ENCODE data around the gene OIP5. TPM values are rescaled to one million over a fixed set of nuclear protein-coding genes. Genes with fewer than 3 reads are reported as not detected.

Gene OIP5
- total RNA-seq, 1 experiment from 2014 or later = 40.3 TPM

DNA sequence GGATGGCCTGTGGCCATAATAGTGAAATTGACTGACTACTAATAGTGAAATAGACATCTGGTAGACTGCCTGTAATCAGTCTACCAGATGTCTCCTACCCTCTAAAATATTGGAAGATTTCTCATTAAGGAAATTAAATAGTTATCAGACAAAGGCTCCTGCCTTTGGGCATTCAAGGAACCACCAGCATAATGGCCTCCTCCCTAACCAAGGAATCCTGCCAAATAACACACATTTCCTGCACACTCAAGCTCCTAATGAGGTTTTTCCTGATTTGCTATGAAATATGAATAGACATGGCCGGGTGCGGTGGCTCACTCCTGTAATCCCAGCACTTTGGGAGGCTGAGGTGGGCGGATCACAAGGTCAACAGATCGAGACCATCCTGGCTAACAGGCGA lies 14.8 kb upstream of the OIP5 start:
- intact Hi-C loops (cut with micrococcal nuclease) = no loop called here
- Histone ChIP-seq H3K4me3 (ENCODE audit: low read length) (no peak overlapping the region), H3F3A (ENCODE audit: low read length, unreplicated experiment) (no peaks in the 10 kb centered on the region), H3K79me2 (ENCODE audit: low read length) (peaks cover 22% of the 10 kb centered on the region), H3K27ac (ENCODE audit: low read length) (no peak overlapping the region), H3K4me1 (ENCODE audit: insufficient read depth, low read length) (peaks cover under 1% of the 10 kb centered on the region; the same call in 1 of the 2 replicates), H3K4me2 (ENCODE audit: low read length) (no peak overlapping the region), H3K36me3 (ENCODE audit: low read depth, low read length) (peaks cover 55% of the 10 kb centered on the region), H3K27me3 (ENCODE audit: low read length) (no peaks in the 10 kb centered on the region), H3K9me3 (ENCODE audit: low read length) (no peaks in the 10 kb centered on the region), H3K9ac (ENCODE audit: low read length) (no peak overlapping the region), H3K9me2 (replicated peaks; ENCODE audit: low read length) (no peaks in the 10 kb centered on the region), H2AFZ (ENCODE audit: low read length) (no peak overlapping the region), H4K20me1 (ENCODE audit: low read length) (0 out of 2 replicates have a peak, but pooled peaks cover 3% of the 10 kb centered on the region)
- ChIA-PET CTCF (no interaction called here), POLR2A (ENCODE audit: unreplicated experiment) (no interaction called here)
- no peak for TF ChIP-seq EZH2 (IDR thresholded peaks at IDR 0.05; ENCODE audit: low read length, unreplicated experiment)
- no peak for TF ChIP-seq EZH2phosphoT487 (IDR thresholded peaks at IDR 0.05; ENCODE audit: borderline replicate concordance, low read length)
- TF ChIP-seq, protein P1, sequence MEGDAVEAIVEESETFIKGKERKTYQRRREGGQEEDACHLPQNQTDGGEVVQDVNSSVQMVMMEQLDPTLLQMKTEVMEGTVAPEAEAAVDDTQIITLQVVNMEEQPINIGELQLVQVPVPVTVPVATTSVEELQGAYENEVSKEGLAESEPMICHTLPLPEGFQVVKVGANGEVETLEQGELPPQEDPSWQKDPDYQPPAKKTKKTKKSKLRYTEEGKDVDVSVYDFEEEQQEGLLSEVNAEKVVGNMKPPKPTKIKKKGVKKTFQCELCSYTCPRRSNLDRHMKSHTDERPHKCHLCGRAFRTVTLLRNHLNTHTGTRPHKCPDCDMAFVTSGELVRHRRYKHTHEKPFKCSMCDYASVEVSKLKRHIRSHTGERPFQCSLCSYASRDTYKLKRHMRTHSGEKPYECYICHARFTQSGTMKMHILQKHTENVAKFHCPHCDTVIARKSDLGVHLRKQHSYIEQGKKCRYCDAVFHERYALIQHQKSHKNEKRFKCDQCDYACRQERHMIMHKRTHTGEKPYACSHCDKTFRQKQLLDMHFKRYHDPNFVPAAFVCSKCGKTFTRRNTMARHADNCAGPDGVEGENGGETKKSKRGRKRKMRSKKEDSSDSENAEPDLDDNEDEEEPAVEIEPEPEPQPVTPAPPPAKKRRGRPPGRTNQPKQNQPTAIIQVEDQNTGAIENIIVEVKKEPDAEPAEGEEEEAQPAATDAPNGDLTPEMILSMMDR (conservative IDR thresholded peaks at IDR 0.05; ENCODE audit: low read depth, low read length) = no peak
- BruUV-seq (replicated peaks) = no TSS peak
- DNase-seq (no peak), ATAC-seq (no peak)

DNA sequence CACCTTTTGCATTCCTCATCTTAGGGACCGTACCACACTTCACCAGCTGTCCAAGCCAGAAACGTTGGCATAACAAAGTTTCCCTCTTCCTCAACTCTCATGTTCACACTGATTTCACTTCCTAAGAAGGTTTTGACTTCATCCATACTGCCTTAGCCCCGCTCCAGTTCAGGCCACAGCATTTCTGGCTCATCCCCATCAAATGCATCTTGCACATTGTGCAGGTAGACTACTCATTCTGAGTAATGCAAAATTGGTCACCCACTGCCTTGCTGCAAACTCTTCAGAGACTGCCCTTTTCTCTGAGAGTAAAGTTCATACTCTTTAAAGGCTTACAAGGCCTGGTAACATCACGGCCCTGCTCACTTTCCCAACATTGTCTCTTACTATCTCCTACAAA lies 9.1 kb upstream of the OIP5 start:
- H3K4me2 ChIP-seq (ENCODE audit: low read length) = no peak overlapping the region
- no peaks in the 10 kb centered on the region for H3K9me3 ChIP-seq (ENCODE audit: low read length)
- no TSS peak for BruUV-seq (replicated peaks)
- ChIA-PET CTCF (no interaction called here), POLR2A (ENCODE audit: unreplicated experiment) (no interaction called here)
- no peak overlapping the region for H2AFZ ChIP-seq (ENCODE audit: low read length)
- peaks cover 14% of the 10 kb centered on the region for H3K4me1 ChIP-seq (ENCODE audit: insufficient read depth, low read length)
- H3K9ac ChIP-seq (ENCODE audit: low read length) = no peak overlapping the region
- TF ChIP-seq EZH2 (IDR thresholded peaks at IDR 0.05; ENCODE audit: low read length, unreplicated experiment) (no peak), EZH2phosphoT487 (IDR thresholded peaks at IDR 0.05; ENCODE audit: borderline replicate concordance, low read length) (no peak)
- TF ChIP-seq, protein P1 (conservative IDR thresholded peaks at IDR 0.05; ENCODE audit: low read depth, low read length) = no peak
- H3K36me3 ChIP-seq (ENCODE audit: low read depth, low read length) = peaks cover 53% of the 10 kb centered on the region
- DNase-seq (peak; percentile 69), ATAC-seq (peak; percentile 81)
- H3F3A ChIP-seq (ENCODE audit: low read length, unreplicated experiment) = no peaks in the 10 kb centered on the region
- H3K4me3 ChIP-seq (ENCODE audit: low read length) = no peak overlapping the region
- no peaks in the 10 kb centered on the region for H3K27me3 ChIP-seq (ENCODE audit: low read length)
- peaks cover 69% of the 10 kb centered on the region for H3K79me2 ChIP-seq (ENCODE audit: low read length)
- intact Hi-C loops (cut with micrococcal nuclease) = no loop called here
- peaks cover 6% of the 10 kb centered on the region; the same call in 1 of the 2 replicates for H4K20me1 ChIP-seq (ENCODE audit: low read length)
- no peaks in the 10 kb centered on the region for H3K9me2 ChIP-seq (replicated peaks; ENCODE audit: low read length)
- H3K27ac ChIP-seq (ENCODE audit: low read length) = peak overlapping the region; percentile 23; the same call in 1 of the 2 replicates

DNA sequence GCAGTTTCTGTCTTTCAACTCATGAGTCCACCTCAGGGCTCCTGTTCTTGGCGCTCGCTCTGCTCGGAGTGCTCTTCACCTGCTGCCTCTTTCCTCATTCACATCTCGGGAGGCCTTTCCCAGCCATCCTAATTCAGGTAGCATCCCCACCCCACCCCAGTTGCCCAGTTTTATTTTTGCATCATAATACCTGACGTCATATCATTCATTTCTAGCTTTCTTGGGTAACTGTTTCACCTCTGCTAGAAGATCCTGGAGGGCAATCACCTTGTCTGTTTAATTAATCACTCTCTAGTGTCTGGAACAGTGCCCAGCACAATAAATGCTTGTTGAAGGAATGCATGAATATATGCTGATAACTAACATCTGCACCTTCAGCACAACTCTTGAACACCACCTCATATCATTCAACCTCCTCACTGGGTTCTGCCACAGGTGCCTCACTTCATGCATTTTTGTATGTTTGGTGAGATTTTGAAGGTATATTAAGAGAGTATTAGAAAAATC lies 7.9 kb upstream of the OIP5 start:
- no peak for TF ChIP-seq EZH2 (IDR thresholded peaks at IDR 0.05; ENCODE audit: low read length, unreplicated experiment)
- no peak for TF ChIP-seq EZH2phosphoT487 (IDR thresholded peaks at IDR 0.05; ENCODE audit: borderline replicate concordance, low read length)
- TF ChIP-seq, protein P1 (conservative IDR thresholded peaks at IDR 0.05; ENCODE audit: low read depth, low read length) = no peak
- ChIA-PET CTCF (no interaction called here), POLR2A (ENCODE audit: unreplicated experiment) (no interaction called here)
- Histone ChIP-seq H3K79me2 (ENCODE audit: low read length) (peaks cover 74% of the 10 kb centered on the region), H2AFZ (ENCODE audit: low read length) (no peak overlapping the region), H3K27ac (ENCODE audit: low read length) (no peak overlapping the region), H3K9me2 (replicated peaks; ENCODE audit: low read length) (no peaks in the 10 kb centered on the region), H3K4me2 (ENCODE audit: low read length) (no peak overlapping the region), H4K20me1 (ENCODE audit: low read length) (peaks cover 6% of the 10 kb centered on the region; the same call in 1 of the 2 replicates), H3K4me1 (ENCODE audit: insufficient read depth, low read length) (peaks cover 14% of the 10 kb centered on the region), H3K27me3 (ENCODE audit: low read length) (no peaks in the 10 kb centered on the region), H3K4me3 (ENCODE audit: low read length) (no peak overlapping the region), H3K9me3 (ENCODE audit: low read length) (no peaks in the 10 kb centered on the region), H3K9ac (ENCODE audit: low read length) (no peak overlapping the region), H3K36me3 (ENCODE audit: low read depth, low read length) (peaks cover 45% of the 10 kb centered on the region), H3F3A (ENCODE audit: low read length, unreplicated experiment) (no peaks in the 10 kb centered on the region)
- no TSS peak for BruUV-seq (replicated peaks)
- intact Hi-C loops (cut with micrococcal nuclease) = no loop called here
- ATAC-seq = no peak
- no peak for DNase-seq

Data from PC-3 (cell line).